ENCODE data around the gene CYP2A13.
A peak's percentile ranks its signal among the peaks of the same experiment; 100 is the strongest.
"Not testable (repeated sequence)": the region's sequence is repeated elsewhere in the genome, so short reads cannot be mapped to it uniquely, and the experiment has no call there.

Gene CYP2A13

DNA sequence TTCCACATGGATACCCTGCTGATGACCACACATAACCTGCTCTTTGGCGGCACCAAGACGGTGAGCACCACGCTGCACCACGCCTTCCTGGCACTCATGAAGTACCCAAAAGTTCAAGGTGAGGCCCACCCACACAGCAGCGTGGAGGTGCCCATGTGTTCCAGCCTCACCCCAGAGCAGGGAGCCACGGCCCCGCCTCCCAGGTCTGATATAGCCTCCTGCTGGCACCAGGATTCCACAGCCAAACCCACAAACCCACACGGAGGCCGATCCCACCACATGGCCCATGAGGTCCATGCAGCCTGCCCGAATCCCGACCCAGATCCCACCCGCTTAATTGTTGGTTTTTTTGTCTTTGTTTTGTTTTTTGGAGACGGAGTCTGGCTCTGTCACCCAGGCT, 34.6 kb downstream of the CYP2A13 start:
- not testable (repeated sequence) for DNase-seq

DNA sequence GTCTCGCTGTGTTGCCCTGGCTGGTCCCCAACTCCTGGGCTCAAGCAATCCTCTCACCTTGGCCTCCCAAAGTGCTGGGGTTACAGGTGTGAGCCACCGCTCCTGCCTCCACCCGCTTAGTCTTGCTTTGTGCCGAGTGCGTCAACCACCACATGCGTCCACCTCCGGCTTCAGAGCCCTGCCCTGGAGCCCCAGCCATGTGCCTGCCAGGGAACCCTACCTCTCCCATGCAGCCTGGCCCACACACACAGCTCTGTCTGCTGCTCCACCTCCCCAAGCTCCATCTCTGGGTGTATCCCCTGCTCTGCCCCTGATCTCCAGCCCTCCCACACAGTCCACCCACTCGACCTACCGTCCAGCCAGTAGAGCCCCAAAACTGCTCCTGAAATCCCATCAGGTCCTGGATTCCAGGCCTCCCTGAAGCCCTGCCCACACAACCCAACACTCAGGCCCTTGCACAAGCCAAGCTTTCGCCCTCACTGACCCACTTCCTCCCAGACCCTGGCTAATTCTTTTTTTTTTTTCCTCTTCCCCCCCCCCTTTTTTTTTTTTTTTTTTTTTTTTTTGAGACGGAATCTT, 35.6 kb downstream of the CYP2A13 start:
- DNase-seq = no peak

DNA sequence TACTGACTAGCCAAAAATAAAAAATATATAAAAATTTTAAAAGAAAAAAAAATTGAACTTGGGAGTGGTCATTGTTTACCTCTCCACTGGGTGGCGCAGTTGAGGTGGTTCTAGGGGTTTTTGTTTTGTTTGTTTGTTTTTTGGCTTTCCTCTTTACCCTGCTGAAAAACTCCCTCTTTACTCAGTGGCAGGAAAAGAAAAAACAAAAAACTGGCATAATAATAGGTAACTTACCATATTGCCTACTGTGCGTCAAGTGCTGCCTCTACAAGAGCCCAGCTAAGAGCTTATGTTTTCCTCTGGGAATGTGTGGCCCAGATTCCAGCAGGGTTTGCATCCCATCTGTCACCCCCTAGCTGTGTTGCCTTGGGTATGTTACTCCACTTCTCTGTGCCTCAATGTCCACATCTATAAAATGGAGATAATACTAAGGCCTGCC, 38.5 kb downstream of the CYP2A13 start:
- not testable (repeated sequence) for DNase-seq

DNA sequence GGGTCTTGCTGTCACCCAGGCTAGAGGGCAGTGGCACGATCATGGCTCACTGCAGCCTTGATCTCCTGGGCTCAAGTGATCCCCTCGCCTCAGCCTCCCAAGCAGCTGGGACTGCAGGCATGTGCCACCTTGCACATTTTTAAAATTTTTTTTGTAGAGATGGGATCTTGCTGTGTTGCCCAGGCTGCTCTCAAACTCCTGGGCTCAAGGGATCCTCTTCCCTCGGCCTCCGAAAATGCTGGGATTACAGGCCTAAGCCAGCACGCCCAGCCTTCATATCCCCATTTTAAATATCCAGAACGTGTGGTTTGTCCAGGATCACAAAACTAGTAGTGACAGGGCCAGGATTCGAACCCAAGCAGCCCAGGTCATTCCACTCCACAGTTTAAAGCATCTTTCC, 39.1 kb downstream of the CYP2A13 start:
- DNase-seq = not testable (repeated sequence)

DNA sequence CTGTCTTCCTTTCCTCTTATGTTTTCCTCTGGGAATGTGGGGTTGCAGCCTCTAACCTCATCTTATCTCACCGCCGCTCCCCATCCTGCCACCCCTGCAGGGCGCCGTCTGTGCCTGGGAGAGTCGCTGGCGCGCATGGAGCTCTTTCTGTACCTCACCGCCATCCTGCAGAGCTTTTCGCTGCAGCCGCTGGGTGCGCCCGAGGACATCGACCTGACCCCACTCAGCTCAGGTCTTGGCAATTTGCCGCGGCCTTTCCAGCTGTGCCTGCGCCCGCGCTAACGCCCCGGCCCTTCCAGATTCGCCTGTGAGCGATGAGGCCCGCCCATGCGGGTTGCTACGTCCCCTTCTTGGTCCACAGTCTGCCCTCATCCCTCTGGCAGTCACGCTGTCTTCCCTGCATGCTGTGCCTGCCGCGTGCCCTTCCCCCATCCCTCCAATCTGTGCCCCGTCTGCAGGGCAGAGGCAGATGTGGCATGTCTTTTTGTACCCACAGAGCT, 39.6 kb downstream of the CYP2A13 start:
- peak; percentile 5 for DNase-seq

DNA sequence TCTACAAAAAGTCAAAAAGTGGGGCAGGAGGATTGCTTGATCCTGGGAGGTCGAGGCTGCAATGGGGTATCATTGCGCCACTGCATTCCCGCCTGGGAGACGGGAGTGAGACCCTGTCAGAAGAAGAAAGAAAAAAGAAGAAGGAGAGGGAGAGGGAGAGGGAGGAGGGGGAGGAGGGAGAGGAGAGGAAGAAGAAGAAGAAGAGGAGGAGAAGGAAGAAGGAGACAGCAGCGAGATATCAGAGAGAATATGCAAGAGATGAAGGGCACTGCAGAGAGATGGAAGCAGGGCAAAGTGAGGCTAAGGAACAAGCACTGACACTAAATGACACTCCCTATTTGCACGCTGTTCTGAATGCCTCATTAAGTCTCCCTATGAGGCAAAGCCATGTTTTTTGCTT, 40.4 kb downstream of the CYP2A13 start:
- no peak for DNase-seq

DNA sequence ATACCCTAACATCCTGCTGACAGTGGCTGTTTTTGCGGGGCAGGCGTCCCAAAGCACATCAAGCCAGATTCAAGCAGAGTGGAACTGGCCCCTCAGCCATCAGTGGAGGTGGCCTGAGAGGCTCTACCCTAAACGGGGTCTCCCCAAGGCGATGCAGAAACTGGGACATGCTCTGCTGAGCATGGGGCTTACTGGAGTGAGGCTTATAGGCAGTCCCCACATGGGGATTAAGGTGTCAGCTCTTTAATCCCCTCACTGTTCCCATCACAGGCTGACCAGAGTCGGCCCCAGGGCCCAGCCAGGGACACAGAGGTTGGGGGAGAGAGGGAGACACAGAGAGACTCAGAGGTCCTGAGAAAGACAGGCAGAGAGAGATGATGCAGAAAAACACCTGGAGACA, 42.9 kb downstream of the CYP2A13 start:
- no peak for DNase-seq

DNA sequence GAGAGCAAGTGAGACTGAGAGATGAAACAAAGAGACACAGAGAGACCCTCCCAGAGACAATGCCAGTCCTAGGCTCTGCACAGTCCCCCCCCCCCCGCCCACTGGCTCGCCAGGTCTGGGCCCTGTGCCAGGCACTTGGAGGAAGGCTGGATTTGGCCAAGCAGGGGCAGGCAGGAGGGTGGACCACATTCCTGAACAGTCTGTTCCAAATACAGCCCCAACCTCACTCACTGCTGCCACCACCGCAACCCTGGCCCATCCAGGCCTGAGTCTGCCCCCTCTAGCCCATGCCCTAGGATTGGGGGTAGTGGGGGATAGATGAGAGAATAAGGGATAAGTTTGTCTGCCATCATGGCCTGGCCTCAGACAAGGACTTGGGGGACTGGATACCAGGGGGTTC, 45.0 kb downstream of the CYP2A13 start:
- no peak for DNase-seq

DNA sequence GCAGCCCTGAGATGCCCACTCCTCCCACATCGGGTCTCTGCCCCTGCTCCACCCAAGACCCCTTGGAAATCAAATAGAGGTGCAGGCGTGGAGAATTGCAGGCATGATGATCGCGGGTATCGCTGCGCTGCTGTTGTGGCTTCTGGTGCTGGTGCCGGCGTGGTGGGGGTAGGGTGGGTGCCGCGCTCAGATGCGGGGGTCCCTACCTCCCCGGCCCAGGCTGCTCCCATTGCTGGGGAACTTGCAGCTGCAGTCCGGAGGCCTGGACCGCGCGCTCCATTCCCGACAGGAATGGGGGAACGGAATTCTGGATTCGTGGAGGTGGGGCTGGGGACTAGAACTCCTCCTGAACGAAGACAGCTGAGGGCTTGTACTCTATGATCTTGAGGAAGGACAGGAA, 46.4 kb downstream of the CYP2A13 start:
- DNase-seq = no peak

DNA sequence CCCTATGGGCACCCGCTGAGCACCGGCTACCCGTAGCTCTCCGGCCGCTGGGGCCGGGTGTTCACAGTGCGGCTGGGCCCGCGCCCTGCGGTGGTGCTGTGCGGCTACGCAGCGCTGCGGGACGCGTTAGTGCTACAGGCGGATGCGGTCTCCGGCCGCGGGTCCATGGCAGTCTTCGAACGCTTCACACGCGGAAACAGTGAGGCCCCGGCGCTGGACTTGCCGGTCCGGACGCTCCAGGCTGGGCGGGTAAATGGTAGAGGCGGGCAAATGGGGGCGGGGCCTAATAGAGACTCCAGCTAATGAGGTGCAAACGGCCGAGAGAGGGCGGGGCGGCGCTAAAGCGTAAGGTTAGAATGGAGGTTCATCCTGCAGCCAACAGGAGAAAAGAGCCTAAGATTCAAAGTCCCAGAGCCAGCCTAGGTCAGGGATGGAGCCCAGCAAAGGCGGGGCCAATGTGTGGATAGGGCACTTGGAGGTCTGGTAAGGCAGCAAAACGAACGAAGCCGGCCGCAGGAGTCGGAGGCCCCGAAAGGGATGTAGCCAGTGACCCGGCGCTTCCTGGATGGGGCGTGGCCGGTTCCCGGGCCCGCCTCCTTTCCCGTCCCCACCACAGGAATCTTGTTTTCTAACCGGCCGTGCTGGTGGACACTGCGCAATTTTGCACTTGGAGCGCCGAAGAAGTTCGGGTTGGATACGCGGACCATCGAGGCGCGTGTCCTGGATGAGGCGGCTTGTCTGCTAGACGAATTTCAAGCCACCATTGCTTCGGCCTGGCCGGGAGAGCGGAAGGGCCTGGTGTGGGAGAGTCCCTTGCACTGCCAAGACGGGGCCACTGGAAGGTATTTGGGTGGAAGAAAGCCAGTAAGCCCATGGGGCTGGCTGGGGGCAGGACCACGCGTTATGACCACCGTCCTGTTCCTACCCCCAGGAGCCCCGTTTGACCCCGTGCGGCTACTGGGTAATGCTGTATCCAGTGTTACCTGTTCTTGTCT, 47.4 kb downstream of the CYP2A13 start:
- DNase-seq = not testable (repeated sequence)

DNA sequence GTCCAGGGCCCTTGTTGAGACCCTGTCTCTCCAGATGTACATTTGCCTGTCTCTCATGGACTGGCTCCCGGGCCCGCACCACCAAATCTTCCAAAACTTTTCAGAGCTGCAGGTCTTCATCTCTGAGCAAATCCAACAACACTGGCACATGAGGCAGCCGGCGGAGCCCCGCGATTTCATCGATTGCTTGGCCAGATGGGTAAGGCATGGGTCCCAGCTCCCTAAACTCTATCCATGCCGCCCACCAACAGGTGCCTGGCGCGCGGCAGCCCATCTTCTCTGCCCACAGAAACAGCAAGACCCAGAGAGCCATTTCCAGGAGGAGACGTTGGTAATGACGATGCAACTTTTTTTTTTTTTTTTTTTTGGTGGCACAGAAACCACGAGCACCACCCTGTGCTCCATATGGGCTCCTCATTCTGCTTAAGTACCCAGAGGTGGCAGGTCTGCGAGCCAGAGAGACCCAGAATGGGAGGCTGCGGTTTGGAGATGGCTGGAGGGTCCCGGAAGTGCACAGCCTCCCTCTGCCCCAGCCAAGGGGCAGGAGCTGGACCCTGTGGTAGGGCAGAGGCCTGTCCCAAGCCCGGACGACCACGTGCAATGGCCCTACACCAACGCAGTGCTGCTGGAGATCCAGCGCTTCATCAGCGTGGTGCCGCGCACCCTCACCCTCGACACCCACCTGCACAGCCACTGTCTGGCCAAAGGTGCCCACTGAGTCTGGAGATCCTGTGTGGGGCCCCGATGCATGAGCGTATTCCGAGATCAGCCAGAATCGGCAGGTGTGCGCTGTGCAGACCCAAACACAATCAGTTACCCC, 48.6 kb downstream of the CYP2A13 start:
- DNase-seq = no peak

DNA sequence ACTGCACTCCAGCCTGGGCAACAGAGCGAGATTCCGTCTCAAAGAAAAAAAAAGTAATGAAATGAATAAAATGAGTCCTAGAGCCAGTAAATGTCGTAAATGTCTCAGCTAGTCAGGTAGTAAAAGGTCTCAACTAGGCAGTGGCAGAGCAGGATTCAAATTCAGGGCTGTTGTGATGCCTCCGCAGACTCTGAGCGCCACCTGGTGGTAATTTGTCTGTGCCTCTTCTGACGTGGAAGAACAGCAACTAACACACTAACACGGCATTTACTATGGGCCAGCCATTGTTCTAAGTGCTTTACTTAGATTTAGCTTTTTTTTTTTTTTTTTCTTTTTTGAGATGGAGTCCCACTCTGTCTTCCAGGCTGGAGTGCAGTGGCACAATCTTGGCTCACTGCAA, 56.2 kb downstream of the CYP2A13 start:
- peak; percentile 68 for DNase-seq

Data from HCEC 1CT (cell line).